HG02885 (cell line): ENCODE results near the gene SLC31A1.
"Not testable (repeated sequence)": the region's sequence is repeated elsewhere in the genome, so short reads cannot be mapped to it uniquely, and the experiment has no call there.

Source experiments
- ATAC-seq: cut with Tn5 transposase; IDR thresholded peaks from one replicate; pipeline ENCODE4 v1.9.1; 2021; ENCODE audit warnings: mild to moderate bottlenecking; ENCODE audit not compliant: unreplicated experiment, poor library complexity

SLC31A1 gene

DNA sequence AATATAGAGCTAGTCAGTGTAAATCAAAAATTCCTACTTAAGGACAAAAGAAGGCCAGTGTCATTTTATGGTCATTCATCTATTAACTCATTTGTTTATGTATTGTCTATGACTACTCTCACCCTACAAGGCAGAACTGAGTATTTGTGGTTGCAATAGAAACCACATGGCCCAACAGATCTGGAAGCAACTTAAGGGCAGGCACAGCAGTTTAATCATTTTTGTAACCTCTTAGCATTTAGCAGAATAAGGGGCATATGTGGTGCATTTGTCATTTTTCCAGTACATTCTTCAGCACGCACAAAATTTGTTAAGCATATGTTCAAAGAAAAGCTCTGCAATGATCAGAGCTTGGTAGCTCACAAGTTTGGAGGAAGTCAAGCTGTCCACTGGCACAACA, 1.4 kb upstream of the SLC31A1 start:
- ATAC-seq: peak; percentile 52

DNA sequence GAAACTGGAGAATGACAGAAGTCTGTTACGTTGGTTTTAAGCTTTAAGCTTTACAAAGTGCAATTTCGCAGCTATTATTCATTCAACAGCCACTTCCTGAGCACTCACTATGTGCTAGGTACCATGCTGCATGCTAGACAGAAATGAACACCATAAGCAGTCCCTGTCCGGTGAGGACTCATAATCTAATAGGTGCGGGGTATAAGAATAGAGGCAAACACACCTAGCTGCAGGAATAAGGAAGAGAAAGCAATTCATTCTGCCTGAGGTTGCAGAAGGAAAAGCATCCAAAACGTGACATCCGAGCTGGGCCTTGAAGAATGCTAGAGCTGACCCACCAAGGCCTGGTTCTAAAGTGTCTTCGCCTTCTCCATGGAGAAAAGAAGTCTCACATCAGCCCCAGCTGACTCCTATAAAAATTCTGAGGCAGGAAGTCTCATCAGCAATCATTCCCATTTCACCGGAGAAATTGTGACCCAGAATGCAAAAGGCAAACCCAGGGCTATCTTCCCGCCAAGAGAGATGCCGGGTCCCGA, 809 bp upstream of the SLC31A1 start:
- ATAC-seq: no peak

DNA sequence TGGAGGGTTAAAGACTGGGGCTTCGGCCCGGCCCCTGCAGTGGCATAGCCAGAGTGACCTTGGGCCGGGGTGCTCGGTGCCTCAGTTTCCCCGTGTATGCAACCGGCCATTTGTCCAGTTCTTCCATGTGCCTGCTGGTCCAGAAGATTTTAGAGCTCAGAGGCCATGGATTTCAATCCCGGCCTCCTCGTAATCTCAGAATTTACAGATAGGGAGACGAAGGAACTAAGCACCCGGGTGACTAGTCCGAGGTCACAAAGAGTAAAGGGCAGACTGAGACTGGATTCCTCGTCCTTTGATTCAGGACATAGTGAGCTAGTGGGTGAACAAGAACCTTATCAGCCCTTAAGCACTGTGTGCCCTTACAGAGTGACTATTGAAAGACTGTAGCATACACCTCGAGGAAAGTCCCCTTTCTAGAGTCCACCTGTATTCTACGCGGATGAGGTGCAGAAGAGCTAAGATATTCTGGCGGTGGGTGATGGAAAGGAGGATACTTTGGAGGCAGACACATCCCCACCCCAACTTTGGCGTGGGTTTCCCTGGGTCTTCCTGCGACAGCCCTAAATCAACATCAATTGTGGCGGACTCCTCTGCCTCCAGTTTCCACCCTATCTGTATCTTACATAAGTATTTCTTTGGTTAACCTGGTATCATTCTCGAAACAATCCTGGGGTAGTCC, 597 bp downstream of the SLC31A1 start:
- no peak for ATAC-seq

DNA sequence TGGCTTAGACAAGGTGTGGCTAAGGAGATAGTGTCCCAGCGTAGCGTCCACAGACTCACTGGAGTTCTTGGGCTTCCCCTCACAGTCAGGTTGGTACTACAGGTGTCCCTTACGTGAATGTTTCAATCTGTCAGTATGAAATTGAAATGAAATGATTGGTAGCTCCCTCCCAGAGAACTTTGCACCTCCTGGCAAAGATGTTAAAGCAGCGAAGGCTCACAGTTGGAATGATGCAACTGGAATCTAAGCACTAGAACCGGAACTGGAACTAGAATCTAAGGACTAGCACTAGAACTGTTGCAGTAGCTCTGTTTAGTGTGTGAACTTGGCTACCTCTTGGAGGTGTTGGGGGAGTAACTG, 1.1 kb downstream of the SLC31A1 start:
- ATAC-seq: no peak

DNA sequence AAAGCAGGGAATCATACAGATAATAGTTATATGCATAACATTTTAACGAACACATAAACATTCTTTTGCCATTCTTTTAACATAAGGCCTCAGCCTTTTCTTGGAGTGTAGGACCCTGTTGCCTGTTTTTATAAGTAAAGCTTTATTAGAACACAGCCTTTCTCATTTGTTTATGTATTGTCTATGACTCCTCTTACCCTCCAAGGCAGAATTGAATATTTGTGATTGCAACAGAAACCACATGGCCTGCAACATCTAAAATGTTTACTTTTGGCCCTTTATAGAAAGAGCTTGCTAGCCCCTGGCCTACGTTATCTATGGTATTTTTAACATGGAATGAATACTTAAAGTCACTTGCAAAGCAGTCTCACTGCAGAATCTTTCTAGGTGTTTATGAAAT, 2.6 kb downstream of the SLC31A1 start:
- no peak for ATAC-seq

DNA sequence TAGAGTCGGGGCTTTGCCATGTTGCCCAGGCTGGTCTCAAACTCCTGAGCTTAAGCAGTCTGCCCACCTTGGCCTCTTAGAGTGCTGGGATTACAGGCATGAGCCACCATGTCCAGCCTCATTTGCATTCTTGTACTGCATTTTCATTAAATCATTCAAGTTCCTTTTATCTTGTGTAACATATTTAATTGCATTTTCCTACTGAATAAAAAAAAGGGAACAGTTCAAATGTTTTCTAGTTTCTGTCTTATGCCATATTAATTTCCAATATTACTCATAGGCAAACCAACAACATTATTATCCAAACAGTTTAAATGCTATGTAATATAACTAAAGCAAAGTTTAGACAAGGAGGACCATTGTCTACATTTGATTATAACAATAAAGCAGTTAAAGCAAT, 6.1 kb downstream of the SLC31A1 start:
- no peak for ATAC-seq

DNA sequence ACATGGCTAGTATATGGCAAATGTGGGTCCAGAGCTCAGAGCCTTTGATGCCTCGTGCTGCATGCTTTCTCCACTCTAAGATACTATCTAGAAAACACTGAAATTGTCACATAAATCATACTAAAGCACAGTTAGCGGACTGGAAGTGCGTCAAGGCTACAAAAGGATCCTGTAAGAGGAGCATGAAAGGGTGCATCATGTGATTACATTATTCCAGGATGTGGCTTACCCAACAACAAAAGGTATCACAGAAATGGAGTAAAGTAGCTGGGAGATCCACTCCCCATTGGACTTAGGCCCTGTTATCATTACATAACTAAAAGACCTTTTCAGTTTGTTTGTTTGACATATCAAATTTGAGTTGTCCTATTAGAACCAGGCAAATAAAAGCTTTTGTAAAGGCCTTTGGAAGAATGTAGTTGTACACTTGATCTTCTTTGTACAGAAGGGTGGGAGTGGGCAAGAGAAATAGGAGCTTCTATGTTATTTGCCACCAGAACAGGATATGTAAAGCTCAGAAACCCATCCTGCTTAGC, 6.9 kb downstream of the SLC31A1 start:
- ATAC-seq: no peak

DNA sequence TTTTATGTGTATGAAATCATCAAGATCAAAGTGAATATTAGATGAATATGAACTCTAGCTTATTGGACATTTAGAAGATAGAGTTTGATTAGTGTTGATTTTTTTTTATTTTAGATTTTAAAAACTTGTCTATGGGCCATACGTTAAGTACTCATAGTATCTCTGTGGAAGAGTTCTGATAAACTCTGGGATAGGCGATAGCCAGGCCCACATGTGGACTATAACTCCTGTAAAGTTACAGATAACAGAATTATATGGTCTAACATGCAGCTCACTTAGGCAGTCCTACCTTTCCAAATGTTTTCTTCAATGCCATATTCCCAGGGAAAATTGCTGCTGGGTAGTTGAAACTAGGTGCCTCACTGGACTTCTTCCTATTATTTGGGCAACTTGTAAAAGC, 10.4 kb downstream of the SLC31A1 start:
- no peak for ATAC-seq

DNA sequence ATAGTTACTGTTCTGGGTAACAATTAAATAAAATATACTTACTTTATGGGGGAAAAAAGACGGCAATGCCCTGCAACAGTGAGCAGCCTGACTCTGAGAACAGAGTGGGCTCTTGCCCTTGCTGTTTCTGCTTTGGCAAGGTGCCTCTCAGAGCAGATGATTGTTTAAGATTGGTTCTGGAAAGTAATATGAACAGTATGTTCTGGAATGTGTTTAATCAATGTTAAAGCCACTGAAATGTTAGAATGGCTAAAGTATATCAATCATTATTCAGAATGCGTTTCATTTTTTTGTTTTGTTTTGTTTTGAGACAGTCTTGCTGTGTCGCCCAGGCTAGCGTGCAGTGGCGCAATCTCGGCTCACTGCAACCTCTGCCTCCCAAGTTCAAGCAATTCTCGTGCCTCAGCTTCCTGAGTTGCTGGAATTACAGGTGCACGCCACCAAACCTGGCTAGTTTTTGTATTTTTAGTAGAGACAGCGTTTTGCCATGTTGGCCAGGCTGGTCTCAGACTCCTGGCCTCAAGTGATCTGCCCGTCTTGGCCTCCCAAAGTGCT, 14.4 kb downstream of the SLC31A1 start:
- not testable (repeated sequence) for ATAC-seq

DNA sequence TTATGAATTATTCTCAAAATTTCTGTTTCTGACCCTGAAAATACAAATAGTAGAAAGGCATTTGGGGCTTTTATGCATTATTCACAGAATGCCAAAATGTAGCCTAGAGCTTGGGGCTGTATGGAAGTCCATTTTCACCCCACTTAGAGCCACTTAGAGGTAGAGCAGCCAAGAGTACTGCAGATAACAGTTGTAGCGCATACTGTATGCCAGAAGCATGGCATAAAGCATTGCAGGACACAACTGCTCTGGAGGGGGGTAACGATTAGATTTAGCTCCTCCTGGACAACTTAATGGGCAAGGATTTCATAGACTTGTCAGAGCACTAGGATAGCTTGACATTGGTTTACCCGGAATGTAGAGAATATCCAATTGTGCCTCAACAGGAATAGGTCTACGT, 15.7 kb downstream of the SLC31A1 start:
- ATAC-seq: no peak

DNA sequence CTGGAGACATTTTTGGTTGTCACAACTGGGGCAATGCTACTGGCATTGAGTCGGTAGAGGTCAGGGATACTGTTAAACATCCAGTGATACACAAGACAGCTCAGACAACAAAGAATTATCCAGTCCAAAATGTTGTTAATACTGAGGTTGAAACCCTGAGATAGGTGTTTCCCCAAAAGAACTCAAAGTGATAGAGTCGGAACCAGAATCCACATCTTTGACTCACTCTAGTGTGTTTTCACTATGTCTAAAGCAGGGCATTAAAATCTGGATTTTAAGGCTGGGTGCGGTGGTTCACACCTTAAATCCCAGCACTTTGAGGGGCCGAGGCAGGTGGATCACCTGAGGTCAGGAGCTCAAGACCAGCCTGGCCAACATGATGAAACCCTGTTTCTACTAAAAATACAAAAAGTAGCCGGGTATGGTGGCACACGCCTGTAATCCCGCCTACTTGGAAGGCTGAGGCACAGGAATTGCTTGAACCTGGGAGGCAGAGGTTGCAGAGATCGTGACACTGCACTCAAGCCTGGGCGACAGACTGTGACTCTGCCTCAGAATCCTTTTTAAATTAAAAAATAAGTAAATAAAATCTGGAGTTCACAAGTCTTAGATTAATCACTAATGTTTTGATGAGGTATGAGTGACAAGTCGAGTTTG, 17.0 kb downstream of the SLC31A1 start:
- ATAC-seq: no peak

DNA sequence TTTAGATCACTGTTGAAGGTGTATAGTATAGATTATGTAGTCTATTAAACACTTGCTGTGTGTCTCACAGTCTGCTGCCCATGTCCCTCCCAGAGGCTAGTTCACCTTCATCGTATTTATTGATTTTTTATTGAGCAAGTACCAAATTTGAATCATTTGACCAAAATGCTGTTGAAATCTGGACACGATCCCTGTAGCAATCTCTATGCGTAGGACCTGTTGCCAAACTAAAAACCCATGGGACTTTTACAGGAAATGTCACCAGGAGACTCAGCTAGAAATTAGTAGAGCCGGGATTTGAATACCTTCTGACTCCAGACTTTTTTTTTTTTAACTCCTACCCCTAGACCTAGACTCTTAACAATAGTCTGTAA, 17.5 kb downstream of the SLC31A1 start:
- no peak for ATAC-seq

DNA sequence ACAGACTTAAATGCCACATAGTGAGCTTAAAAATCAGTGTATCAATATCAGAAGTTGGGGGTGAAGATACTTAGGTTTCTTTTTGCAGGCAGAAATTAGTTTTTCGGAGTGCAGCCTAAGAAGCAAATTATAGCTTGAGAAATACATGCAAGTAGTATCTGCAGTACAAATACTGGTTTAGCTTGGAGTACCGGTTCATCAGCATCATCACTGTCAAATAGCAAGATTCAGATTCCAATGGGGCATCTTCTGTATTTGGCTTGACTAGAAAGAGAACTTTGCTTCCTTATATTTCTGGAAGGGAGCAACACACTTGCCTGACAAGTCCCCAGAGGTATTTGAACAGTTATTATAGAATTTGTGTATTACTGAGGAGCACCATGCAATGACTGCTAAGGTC, 19.8 kb downstream of the SLC31A1 start:
- no peak for ATAC-seq

DNA sequence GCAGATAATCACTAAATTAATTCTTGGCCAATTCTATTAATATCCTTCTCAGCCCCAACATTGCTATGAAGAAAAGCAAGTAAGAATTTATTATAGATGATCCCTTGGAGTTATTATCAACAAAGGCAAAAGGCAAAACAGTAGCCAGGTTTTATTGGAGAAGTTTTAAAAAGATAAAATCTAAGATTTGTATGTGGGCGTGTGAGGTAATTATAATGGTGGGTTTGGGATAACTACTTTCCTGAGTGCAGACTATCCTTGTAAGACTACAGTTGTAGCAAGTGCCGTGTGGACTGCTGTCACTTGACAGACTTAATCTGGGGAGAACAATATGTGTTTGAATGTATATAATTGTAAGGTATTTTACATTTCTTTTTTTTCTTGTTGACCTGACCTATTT, 23.2 kb downstream of the SLC31A1 start:
- no peak for ATAC-seq

DNA sequence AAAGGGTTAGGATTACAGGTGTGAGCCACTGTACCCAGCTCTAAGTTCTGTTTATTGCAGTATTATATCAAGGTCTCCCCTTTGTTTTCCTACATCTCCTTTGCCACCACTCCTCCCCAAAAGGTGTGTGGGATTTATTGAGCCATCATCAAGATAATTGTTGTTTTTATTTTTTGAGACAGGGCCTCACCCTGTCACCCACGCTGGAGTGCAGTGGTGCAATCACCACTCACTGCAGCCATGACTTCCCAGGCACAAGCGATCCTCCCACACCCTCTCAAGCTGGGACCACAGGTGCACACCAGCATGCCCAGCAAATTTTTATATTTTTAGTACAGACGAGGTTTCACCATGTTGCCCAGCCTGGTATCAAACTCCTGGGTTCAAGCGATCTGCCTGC, 24.6 kb downstream of the SLC31A1 start:
- ATAC-seq: no peak

DNA sequence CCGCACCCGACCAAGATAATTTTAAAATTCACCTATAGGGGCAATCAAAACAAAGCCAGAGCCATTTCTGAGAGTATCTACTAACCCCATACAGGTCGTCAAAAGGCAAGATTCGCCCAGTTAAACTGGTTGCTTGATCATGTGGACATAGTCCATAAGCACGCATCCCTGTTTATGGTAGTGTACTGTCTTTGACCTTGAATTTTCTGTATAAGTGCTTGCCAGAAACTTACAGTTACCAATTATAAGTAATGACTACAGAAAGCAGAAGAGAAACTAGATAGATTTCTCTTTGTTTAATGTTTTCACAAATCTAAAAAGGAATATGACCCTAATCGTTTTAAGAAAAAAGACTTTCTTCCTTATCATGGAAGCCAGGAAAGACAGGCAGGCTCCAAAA, 25.6 kb downstream of the SLC31A1 start:
- ATAC-seq: no peak

DNA sequence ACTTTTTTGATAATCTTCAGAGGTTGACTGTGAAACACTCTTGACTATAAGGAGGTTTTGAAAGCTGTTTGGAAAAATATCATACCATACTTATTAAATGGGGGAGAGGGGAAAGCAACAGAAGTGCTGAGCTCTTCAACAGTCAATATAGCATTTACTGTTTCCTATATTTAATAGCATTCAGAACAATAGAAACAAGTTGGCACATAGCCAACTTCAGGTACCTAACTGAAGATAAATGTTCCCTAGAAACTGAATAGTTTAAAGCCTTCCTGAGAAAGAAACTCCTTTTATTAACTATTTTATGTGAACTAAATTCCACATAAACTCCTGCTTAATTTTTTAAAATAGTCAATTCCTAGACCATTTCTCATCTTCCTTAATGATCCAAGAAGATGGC, 26.3 kb downstream of the SLC31A1 start:
- ATAC-seq: no peak

DNA sequence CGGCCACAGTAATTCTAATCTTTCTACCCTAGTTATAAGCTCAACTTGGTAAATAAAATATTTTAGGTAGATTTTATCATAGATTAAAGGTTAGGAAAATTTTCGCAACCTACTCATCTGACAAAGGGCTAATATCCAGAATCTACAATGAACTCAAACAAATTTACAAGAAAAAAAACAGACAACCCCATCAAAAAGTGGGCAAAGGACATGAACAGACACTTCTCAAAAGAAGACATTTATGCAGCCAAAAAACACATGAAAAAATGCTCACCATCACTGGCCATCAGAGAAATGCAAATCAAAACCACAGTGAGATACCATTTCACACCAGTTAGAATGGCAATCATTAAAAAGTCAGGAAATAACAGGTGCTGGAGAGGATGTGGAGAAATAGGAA, 28.3 kb downstream of the SLC31A1 start:
- not testable (repeated sequence) for ATAC-seq

DNA sequence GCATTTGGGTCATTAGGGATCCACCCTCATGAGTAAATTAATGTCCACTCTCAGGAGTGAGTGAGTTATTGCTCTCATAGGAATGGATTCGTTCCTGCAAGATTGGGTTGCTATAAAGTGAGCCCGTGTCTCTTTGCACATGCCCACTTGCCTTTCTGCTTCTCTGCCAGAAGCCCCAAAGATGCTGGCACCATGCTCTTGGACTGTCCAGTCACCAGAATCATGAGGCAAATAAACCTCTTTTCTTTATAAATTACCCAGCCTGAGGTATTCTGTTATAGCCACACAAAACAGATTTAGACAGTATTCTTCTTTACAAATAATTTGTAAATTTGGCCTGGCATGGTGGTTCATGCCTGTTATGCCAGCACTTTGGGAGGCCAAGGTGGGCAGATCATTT, 29.5 kb downstream of the SLC31A1 start:
- no peak for ATAC-seq

DNA sequence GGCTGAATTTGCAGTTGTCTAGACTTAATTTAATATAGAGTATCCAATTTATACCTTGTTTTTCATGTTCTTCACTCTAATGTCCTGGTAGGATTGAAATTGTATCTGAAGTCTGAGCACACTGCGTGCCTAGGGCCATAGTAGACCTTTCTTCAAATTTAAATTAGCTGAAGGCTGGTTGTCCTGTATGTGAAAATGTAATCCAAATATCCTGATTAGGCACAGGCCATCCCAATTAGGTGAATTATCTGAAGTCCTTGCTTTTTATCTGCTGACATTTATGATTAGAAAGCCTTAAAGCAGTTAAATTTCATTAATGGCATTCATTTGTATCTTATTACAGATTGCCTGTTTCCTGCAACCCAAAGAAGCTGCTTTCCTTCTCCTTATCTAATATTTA, 33.6 kb downstream of the SLC31A1 start:
- ATAC-seq: no peak

DNA sequence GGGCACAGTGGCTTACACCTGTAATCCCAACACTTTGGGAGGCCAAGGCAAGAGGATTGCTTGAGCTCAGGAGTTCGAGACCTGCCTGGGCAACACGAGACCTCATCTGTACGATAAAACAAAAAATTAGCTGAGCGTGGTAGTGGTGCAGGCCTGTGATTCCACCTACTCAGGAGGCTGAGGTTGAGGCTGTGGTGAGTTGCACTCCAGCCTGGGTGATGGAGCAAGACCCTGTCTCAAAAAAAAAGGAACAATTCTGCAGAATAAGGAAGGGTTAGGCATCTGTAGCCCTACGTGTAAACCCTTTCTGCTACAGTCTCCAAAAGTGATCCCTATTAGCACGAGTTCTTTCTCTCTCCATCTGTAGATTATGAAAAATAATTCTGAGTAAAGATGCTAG, 34.1 kb downstream of the SLC31A1 start:
- ATAC-seq: no peak

DNA sequence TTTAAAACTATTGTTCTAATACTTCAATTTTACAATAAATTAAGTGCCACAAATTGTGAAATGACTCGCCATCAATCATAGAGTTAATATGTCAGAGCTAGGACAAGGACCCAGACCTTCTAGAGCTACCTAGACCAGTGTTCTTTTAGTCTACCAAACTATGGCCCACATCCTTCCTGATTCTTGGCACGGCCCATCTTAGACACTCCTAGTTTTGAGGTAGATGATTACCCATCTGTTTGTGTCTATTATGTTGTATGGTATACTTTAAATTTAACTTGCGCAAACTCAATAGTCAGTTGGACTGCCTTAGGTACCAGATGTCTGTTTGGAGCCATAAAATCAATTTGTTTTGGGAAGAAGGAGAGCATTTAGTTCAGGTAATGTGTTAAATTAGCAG, 36.5 kb downstream of the SLC31A1 start:
- no peak for ATAC-seq
